Activated T-cell treated with anti-CD3 and anti-CD28 coated beads for 24 hours (primary cell): ENCODE data around the gene CADM1.

Source experiments
- DNase-seq: peaks from one replicate; pipeline ENCODE4 v3.0.0-alpha.2; 2020; ENCODE audit warnings: low read depth

CADM1 gene

GRCh38 chr11:115352805-115353485, 151.3 kb downstream of the CADM1 start:
- DNase-seq, result no peak

- DNase-seq, result no peak
Observed at GRCh38 chr11:115349335-115350017, 154.7 kb downstream of the CADM1 start.

DNA sequence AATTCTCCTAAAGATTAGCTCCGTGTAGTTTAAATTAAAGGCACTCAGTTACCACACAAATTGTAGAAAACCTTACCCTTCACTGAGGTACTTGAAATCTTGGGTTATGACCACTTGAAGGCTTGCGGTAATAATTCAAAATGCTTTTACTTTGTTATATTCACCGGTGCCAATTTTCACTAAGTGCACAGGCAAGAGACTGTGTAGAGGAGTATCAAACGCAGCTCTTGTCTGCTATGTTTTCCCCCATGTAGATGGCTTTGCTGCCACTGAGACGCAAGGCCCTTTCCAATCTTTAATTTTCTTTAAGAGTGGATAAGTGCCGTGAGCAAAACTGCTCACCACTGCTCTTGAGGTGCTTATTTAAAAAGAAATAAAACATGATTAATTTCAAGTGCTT, 155.8 kb downstream of the CADM1 start:
- no peak for DNase-seq

DNA sequence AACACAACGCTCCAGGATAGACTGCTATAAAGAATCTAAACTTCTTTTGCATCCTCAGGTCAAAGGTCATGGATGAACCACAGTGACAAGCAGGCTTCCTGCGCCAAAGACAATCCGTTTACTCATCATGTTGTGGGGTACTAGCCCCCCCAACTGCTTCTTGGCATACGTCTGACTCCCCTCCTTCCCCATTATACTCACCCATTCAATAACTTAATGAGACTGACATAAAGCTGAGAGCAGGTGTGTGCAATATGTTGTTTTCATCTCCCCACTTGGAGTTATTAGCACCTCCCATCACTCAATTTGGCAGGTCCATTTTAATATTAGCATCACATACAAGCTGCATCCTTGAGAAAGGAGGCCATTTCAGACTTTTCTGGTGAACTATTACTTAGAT, 157.1 kb downstream of the CADM1 start:
- DNase-seq, result no peak

- no peak for DNase-seq
Observed at GRCh38 chr11:115345840-115346239, 158.4 kb downstream of the CADM1 start.

DNA sequence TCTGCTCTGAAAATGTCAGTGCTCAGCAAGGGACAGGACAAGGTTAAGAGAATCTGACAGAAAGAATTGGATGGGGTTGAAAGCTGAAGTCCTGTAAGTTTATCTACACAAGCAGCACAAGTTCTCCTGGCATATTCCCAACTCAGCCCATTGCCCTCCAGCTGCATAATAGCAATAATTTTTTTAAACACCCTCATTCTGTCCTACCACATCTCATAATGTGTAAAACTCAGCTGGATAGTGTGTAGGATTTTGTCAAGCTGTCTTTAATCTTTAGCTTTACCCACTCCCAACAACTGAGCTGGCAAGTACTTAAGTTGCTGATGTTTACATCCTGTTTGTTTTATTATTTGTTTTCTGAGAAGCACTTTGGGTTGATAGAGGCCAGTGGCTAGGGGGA, 158.9 kb downstream of the CADM1 start:
- no peak for DNase-seq

GRCh38 chr11:115344846-115345245, 159.4 kb downstream of the CADM1 start:
- no peak for DNase-seq

DNA sequence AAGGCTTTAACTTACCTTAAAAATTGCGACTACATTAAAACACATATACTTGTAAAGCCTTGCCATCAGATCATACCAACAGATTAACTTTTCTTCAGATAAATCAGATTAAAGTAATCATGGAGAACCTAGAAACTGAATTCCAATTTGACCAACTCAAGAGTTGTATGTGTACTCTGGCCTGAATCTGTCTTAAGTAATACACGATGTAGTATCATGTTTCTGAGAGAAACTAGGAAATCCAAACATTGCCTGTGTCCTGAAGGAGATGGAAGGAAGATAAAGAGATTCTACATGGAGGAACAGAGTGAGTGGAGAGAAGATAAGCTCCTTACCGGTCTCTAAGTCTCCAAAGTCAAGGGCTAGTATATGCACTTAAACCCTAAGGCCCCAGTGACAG, 162.1 kb downstream of the CADM1 start:
- no peak for DNase-seq

GRCh38 chr11:115340874-115341273, 163.3 kb downstream of the CADM1 start:
- no peak for DNase-seq

DNA sequence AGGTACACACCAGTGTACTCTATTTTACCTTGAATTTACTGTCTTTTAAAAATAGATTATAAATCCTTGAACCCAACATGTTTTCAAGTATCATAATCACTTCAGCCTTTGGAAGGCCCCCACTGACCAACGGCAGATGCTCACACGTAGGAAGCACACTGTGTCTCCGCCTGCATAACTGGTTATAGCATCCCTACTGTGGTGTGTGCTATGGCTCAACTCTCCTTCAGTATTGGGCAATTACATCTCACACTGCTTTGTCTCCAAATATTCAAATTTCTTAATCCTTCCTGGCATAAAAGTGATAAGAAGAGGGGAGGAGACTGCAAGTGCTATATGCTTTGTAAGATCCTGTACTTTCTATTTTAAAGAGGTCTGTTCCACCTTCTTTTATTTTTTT, 165.7 kb downstream of the CADM1 start:
- no peak for DNase-seq

GRCh38 chr11:115334932-115335788, 169.1 kb downstream of the CADM1 start:
- DNase-seq, result no peak

DNA sequence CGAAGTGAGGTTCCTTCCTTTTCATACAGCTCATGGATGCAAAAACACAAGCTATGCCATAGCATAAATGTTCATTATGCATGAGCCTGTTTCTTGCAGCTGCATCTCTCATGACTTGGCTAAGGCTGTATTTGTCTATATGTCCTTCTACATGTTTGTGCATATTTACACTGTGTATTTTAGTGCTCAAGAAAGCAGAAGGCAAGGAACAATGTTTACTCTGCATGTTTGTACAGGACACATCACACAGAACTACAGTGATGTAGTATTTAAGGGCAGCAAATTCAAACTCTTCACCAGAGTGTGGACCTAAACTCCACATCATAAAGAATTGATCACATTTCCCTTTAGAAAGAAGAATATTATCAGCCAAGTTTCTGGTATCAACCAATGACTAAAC, 170.3 kb downstream of the CADM1 start:
- no peak for DNase-seq

GRCh38 chr11:115333121-115333520, 171.1 kb downstream of the CADM1 start:
- DNase-seq, result no peak

DNA sequence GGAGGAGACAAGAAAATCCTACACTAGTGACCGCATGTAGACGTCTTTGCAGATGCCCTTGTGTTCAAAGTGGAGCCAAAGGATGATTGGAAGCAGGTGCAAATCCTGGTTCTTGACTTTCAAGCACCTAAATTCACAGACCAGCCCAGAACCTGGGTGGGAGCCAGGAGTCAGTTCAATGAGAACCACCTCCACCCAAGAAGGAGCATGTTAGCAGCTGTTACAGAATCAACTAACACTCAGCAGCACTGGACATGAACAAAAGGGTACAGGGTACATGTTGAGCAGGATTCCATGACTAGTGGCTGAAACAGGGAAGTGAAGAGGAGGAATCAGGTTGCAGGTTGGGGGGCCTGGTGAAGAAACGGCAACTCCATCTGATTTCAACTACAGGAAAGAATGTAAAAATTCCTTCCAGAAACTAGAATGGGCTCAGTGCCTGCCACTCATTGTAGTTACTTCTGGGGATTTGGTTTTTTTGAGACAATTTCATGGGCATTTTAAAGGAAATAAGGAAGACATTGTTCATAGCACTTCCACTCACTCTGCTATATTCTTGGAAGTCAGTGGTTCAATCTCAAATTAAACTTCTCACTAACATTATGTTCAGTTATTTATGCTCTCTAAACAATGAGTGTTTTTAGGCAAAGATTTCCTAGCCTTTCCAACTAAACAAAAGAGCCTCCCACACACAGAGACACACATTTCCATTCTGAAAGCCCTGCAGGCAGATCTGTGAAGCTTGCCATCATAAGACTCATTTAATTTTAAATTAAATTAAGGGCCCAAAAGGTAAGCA, 173.3 kb downstream of the CADM1 start:
- DNase-seq, result no peak

DNA sequence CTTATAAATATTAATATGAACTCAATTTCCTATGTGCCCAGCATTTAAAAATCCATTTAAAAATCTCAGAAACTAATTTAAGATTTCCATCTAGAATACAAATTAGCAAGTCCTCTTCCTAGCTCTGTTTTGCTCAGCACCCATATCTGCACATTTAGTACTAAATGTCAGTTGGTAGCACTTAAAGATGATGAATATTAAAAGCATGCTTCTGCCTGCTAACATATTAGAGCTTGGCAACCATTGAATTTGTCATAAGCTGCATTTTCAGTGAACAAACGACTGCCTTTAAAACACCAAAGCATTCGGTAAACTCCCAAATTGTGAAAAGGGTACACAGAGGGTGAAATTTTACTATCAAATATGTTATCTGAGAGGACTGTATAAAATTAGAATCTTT, 177.7 kb downstream of the CADM1 start:
- no peak for DNase-seq

DNA sequence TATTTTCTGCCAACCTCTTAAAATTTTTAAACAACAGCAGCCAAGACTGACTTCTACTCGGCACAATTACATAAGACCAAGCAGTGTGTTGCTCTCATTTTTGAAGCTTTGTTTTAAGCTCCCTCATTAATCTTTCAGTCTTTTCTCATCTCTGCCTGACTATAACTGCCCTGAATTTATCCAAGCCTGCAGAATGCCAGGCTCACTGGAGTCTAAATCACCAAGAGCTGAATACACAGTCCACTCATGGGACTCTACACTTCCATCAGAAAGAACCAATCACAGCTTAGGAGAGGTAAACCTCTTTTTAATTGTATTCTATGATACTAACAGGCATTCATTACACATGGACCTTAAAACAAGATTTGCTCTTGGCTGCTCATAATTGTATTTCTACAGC, 178.7 kb downstream of the CADM1 start:
- no peak for DNase-seq

DNA sequence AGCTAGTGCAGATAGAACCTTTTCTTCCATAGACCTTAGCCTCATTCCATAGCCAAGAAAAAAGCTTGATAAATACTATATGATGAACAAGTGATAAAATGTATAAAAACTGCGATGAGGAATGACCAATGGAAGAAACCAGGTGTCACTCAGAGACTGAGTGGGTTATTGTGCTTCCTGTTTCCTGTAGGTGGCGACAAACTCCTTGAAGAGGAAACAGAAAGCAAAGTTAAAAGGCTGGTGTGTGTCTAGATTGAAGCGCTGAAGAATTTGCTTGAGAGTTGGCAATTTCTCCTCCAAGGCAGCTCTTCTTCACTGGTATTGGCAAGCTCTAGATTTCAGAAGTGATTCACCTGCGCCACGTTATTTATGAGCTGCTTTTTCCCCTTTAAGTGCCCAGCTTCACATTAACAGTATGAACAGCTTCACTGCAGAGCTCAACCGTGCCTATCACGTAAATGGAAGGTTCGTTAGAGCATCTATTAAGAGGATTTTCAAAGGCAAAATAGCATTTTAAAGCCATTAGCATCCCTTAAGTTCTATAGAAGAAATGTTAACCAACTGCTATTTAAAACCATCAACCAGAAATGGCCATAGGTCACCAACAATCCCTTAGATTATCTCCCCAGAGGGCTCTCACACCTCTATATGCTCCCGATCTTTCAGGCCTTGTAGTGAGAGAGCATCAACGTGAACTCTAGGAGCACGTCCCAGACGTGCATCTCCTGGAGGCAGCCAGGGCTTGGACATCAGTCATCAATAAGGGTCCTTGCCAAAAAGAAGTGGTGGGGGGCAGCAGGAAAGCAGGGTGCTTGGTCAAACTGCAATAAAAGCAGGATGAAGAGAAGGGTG, 179.4 kb downstream of the CADM1 start:
- DNase-seq, result peak; percentile 1

- no peak for DNase-seq
Observed at GRCh38 chr11:115322553-115323203, 181.5 kb downstream of the CADM1 start.

DNA sequence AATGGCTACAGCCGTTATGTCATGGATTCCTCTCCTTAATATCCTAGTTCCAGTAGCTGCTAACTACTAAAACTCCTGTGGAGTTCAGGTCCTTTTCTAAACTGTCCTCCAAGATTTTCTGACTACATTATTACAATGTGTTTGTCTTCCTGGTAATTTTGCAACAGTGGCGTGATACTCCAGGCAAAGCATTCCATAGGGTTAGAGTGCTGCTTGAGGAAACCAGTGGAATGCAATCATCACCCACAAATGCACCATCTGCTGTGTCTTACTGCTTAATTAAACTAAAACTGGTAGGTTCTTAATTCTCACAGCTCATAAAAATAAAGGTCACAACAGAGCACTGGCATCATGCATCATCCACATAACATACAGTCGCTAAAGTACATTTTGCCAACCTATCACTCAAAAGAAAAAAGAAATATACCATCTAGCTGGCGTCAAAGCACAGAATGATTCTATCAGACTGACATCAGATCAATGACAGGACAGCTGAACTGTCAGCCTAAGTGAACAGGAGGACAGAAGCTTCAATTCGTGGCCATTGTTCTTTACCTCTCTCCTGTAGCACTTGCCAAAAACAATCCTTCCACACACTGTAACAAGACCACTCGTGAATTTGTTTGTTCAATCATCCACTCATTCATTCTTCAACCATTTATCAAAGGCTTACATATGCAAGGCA, 182.5 kb downstream of the CADM1 start:
- no peak for DNase-seq
